ENCODE results near the gene PLD1. TPM values are rescaled to one million over a fixed set of nuclear protein-coding genes. Genes with fewer than 3 reads are reported as not detected.

PLD1 gene
- total and polyA plus RNA-seq, 11 donors: 12.3 to 106 (median 61.0) TPM

DNA sequence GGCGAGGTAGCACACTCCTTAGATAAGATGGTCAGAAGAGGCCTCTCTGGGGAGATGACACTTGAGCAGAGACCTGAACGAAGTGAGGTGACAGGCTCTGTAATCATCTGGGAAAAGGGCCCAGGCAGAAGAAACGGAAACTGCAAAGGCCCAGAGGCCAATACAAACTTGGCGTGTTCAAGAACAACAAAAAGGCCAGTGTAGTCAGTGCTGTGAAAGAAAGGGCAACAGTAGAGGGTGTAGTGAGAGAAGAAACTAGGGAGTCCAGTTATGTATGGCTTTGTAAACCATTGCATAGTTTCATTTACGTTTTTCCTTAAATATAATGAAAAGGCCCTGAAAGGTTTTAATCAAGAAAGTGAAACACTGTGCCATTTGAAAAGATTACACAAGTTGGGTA lies 31.8 kb downstream of the PLD1 start:
- peaks cover 0 to 35% (median 0%) of the 10 kb centered on the region in 12 donors for H3K4me1 ChIP-seq
- no peak overlapping the region for H3K4me3 ChIP-seq
- no peaks in the 10 kb centered on the region for H3K36me3 ChIP-seq
- no peak for TF ChIP-seq POLR2A (IDR thresholded peaks at IDR 0.05)
- TF ChIP-seq, protein P1, sequence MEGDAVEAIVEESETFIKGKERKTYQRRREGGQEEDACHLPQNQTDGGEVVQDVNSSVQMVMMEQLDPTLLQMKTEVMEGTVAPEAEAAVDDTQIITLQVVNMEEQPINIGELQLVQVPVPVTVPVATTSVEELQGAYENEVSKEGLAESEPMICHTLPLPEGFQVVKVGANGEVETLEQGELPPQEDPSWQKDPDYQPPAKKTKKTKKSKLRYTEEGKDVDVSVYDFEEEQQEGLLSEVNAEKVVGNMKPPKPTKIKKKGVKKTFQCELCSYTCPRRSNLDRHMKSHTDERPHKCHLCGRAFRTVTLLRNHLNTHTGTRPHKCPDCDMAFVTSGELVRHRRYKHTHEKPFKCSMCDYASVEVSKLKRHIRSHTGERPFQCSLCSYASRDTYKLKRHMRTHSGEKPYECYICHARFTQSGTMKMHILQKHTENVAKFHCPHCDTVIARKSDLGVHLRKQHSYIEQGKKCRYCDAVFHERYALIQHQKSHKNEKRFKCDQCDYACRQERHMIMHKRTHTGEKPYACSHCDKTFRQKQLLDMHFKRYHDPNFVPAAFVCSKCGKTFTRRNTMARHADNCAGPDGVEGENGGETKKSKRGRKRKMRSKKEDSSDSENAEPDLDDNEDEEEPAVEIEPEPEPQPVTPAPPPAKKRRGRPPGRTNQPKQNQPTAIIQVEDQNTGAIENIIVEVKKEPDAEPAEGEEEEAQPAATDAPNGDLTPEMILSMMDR (IDR thresholded peaks at IDR 0.05): no peak
- intact Hi-C loops (cut with DNase I): loop anchor here in 3 of 10 donors (10.0 kb wide), 3 partner anchors 46 to 814 kb away; no protein-coding TSS in a partner anchor
- peak in 2 of 4 donors; percentile 34 to 49 for ATAC-seq
- H3K27ac ChIP-seq: no peak overlapping the region
- no peak for DNase-seq
- H3K27me3 ChIP-seq: no peaks in the 10 kb centered on the region
- no peaks in the 10 kb centered on the region for H3K9me3 ChIP-seq
- WGBS, 4 donors: 70 to 74% (median 71%) methylated on average over 5 of the region's 5 CpGs

DNA sequence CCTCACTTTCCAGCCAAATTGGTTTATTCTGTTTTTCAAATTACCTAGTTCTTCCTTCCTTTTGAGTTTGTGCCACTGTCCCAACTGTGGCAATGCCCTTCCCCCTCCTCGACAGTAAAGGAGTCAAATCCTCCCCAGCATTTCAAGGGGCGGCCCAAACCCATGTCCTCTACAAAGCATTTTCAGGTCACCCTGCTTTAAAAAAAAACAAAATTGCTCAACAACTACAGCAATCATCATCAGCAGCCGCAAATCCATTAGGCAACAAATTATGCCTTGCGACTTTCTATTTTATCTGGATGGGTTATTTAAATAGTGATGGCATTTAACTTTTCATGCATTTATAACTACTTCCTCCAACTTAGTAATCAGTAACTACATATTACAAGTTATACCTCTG lies 32.7 kb downstream of the PLD1 start:
- peak overlapping the region in 1 of 12 donors; percentile 42 for H3K27ac ChIP-seq
- 83 to 89% (median 86%) methylated on average over 4 of the region's 4 CpGs for WGBS, 4 donors
- no peaks in the 10 kb centered on the region for H3K27me3 ChIP-seq
- DNase-seq: no peak
- H3K4me3 ChIP-seq: no peak overlapping the region
- ATAC-seq: no peak
- peaks cover 0 to 29% (median under 1%) of the 10 kb centered on the region in 12 donors for H3K4me1 ChIP-seq
- intact Hi-C loops (cut with DNase I): loop anchor here in 3 of 10 donors (10.0 kb wide), 3 partner anchors 47 to 813 kb away; no protein-coding TSS in a partner anchor
- H3K36me3 ChIP-seq: no peaks in the 10 kb centered on the region
- H3K9me3 ChIP-seq: no peaks in the 10 kb centered on the region
- TF ChIP-seq, protein P1 (IDR thresholded peaks at IDR 0.05): no peak
- no peak for TF ChIP-seq POLR2A (IDR thresholded peaks at IDR 0.05)

DNA sequence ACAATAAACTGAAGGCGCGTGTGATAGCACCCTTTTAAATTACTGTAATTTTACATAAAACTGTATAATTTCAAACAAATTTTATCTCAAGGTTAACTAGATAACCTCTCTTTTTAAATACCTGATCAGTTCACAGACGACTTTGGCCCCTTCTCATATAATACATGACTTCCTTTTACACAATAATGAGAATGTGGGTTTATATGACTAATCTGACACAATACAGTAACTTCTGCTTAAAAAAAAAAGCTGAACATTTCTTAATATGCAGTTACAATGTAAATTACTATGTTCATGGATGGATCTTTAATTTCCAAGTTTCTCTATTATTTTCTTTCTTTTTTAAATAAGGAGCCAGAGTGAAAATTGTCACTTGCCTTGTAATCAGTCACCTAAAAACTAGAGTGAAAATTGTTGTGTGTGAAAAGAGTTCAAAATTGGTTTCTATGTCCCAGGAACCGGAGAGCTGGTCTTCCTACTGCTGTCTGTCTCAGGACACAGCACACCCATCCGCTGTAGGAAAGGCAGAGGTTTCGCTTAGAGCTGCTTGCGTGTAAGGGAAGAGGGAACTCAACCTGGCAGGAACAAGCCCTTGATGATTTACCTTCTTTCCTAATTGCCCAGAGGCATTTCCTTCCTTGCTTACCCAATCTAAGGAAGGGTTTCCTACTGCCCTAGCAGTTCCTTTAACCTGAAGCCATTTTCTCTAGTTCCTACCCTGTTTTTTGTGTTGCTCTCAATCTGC lies 33.3 kb downstream of the PLD1 start:
- intact Hi-C loops (cut with DNase I): loop anchor here in 3 of 10 donors (10.0 kb wide), 3 partner anchors 48 to 812 kb away; no protein-coding TSS in a partner anchor
- ATAC-seq (no peak), DNase-seq (no peak)
- peak overlapping the region in 1 of 12 donors; percentile 42 for H3K27ac ChIP-seq
- H3K4me1 ChIP-seq: peaks cover 0 to 29% (median 5%) of the 10 kb centered on the region in 12 donors
- no peak for TF ChIP-seq POLR2A (IDR thresholded peaks at IDR 0.05)
- TF ChIP-seq, protein P1 (IDR thresholded peaks at IDR 0.05): no peak
- WGBS, 4 donors: 76 to 86% (median 80%) methylated on average over 7 of the region's 7 CpGs
- H3K9me3 ChIP-seq: no peaks in the 10 kb centered on the region
- no peak overlapping the region for H3K4me3 ChIP-seq
- no peaks in the 10 kb centered on the region for H3K36me3 ChIP-seq
- no peaks in the 10 kb centered on the region for H3K27me3 ChIP-seq

DNA sequence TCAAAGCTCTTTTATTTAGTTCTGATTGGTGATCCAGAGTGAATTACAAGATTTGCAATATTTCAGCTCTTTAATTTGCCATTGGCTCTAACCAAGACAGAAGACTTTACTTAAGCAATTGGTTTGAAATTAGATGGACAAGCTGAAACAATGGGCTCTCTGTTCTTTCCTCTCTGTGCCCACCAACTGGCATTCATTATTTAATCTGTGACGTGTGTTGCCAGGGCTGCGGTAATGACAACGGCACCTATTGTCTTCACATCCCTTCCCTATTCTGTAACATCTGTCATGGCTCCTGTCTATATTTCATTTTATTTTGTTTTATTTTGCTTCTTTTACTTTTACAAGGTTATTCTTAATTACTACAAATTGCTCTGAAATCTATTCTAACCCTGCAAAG lies 33.9 kb downstream of the PLD1 start:
- H3K36me3 ChIP-seq: no peaks in the 10 kb centered on the region
- TF ChIP-seq POLR2A (IDR thresholded peaks at IDR 0.05): no peak
- TF ChIP-seq, protein P1 (IDR thresholded peaks at IDR 0.05): no peak
- H3K9me3 ChIP-seq: no peaks in the 10 kb centered on the region
- DNase-seq: no peak
- intact Hi-C loops (cut with DNase I): loop anchor here in 3 of 10 donors (10.0 kb wide), 3 partner anchors 48 to 812 kb away; no protein-coding TSS in a partner anchor
- no peak for ATAC-seq
- no peak overlapping the region for H3K27ac ChIP-seq
- no peak overlapping the region for H3K4me3 ChIP-seq
- H3K4me1 ChIP-seq: peaks cover 0 to 34% (median 9%) of the 10 kb centered on the region in 12 donors
- WGBS, 4 donors: 86 to 93% (median 90%) methylated on average over 3 of the region's 3 CpGs
- H3K27me3 ChIP-seq: no peaks in the 10 kb centered on the region

All from heart left ventricle (tissue), 16 donors.